CD4-positive, alpha-beta T cell treated with Interleukin-2 at 100 ng/mL for 4 hours (primary cell): ENCODE data around the gene IGF2.

Experiments
- DNase-seq: peaks from one replicate; pipeline ENCODE4 v3.0.0-alpha.2; 2020; ENCODE audit warnings: low spot score

The IGF2 gene

GRCh38 chr11:2122907-2123627 is 16.1 kb downstream of the IGF2 start:
- no peak for DNase-seq

GRCh38 chr11:2122222-2122906 is 16.8 kb downstream of the IGF2 start:
- no peak for DNase-seq

- DNase-seq: no peak
Observed at GRCh38 chr11:2121227-2122130, 17.7 kb downstream of the IGF2 start.

- no peak for DNase-seq
Observed at GRCh38 chr11:2120359-2121100, 18.7 kb downstream of the IGF2 start.

- no peak for DNase-seq
Observed at GRCh38 chr11:2118677-2119076, 20.5 kb downstream of the IGF2 start.

- no peak for DNase-seq
Observed at GRCh38 chr11:2116680-2117079, 22.5 kb downstream of the IGF2 start.

GRCh38 chr11:2115308-2115707 is 23.9 kb downstream of the IGF2 start:
- DNase-seq: no peak

- no peak for DNase-seq
Observed at GRCh38 chr11:2114430-2115241, 24.6 kb downstream of the IGF2 start.

GRCh38 chr11:2113776-2114175 is 25.4 kb downstream of the IGF2 start:
- no peak for DNase-seq

- no peak for DNase-seq
Observed at GRCh38 chr11:2110521-2110920, 28.7 kb downstream of the IGF2 start.

- no peak for DNase-seq
Observed at GRCh38 chr11:2109541-2110019, 29.6 kb downstream of the IGF2 start.

GRCh38 chr11:2108675-2109491 is 30.3 kb downstream of the IGF2 start:
- no peak for DNase-seq

- DNase-seq: no peak
Observed at GRCh38 chr11:2107941-2108630, 31.1 kb downstream of the IGF2 start.

- DNase-seq: no peak
Observed at GRCh38 chr11:2107521-2107920, 31.7 kb downstream of the IGF2 start.

GRCh38 chr11:2106583-2107209 is 32.5 kb downstream of the IGF2 start:
- DNase-seq: no peak

GRCh38 chr11:2105511-2105910 is 33.7 kb downstream of the IGF2 start:
- no peak for DNase-seq

- no peak for DNase-seq
Observed at GRCh38 chr11:2104524-2105440, 34.4 kb downstream of the IGF2 start.
